Activated naive CD4-positive, alpha-beta T cell treated with anti-CD3 and anti-CD28 coated beads for 36 hours (primary cell): ENCODE data around the gene ARHGAP22. TPM values are rescaled to one million over a fixed set of nuclear protein-coding genes. Genes with fewer than 3 reads are reported as not detected.

Source experiments
- CTCF ChIA-PET: fragments of 350-600 bp; sonication (Branson Sonifier 250); formaldehyde crosslinking; loops from one replicate; lab custom pipeline; 2021; ENCODE audit warnings: antibody characterized with exemption; lab: Charles Lee
- DNase-seq: peaks from one replicate; pipeline ENCODE4 v3.0.0-alpha.2; 2020
- H3K27ac Mint-ChIP-seq: one replicate; pipeline ENCODE4 v1.8.0; 2021; ENCODE audit warnings: mild to moderate bottlenecking, mixed read lengths
- H3K27me3 Mint-ChIP-seq: one replicate; pipeline ENCODE4 v1.8.0; 2021; ENCODE audit warnings: low read depth, mixed read lengths
- H3K36me3 Mint-ChIP-seq: one replicate; pipeline ENCODE4 v1.8.0; 2021; ENCODE audit warnings: low read depth, mixed read lengths
- H3K4me1 Mint-ChIP-seq: one replicate; pipeline ENCODE4 v1.8.0; 2021; ENCODE audit warnings: low read depth, mixed read lengths
- H3K4me3 Mint-ChIP-seq: one replicate; pipeline ENCODE4 v1.8.0; 2021; ENCODE audit warnings: mild to moderate bottlenecking, moderate library complexity, mixed read lengths
- H3K9me3 Mint-ChIP-seq: one replicate; pipeline ENCODE4 v1.8.0; 2021; ENCODE audit warnings: mixed read lengths
- intact Hi-C: fragments of 100-400 bp; cut with micrococcal nuclease; formaldehyde crosslinking; loops from one replicate; pipeline ENCODE4 v1.15.1; 2023
- total RNA-seq, 2 experiments: library from RNA; stranded (reverse); gene quantifications; one replicate each; pipeline ENCODE4 v1.2.3, GENCODE V29; 2021

The ARHGAP22 gene
- total RNA-seq, 2 experiments from 2014 or later = not detected

- H3K27me3 Mint-ChIP-seq = peaks cover 28% of the 10 kb centered on the region
- CTCF ChIA-PET = interaction anchor here (1.2 kb wide), 1 partner anchor 53 kb away, joined by 4 read pairs; no protein-coding TSS in a partner anchor
Measured at GRCh38 chr10:48603421-48604038, 1.3 kb downstream of the ARHGAP22 start.

GRCh38 chr10:48602401-48603135, 2.3 kb downstream of the ARHGAP22 start:
- peaks cover 3% of the 10 kb centered on the region for H3K4me1 Mint-ChIP-seq
- no peak overlapping the region for H3K27ac Mint-ChIP-seq
- intact Hi-C loops = no loop called here
- CTCF ChIA-PET = no interaction called here
- no peaks in the 10 kb centered on the region for H3K36me3 Mint-ChIP-seq
- DNase-seq = no peak
- H3K27me3 Mint-ChIP-seq = peaks cover 28% of the 10 kb centered on the region
- no peaks in the 10 kb centered on the region for H3K9me3 Mint-ChIP-seq
- H3K4me3 Mint-ChIP-seq = no peak overlapping the region

More at GRCh38 chr10:48603421-48604038, 1.3 kb downstream of the ARHGAP22 start:
- H3K27ac Mint-ChIP-seq = no peak overlapping the region
- H3K4me3 Mint-ChIP-seq = no peak overlapping the region
- intact Hi-C loops = no loop called here
- H3K4me1 Mint-ChIP-seq = peaks cover 3% of the 10 kb centered on the region
- no peaks in the 10 kb centered on the region for H3K36me3 Mint-ChIP-seq
- no peaks in the 10 kb centered on the region for H3K9me3 Mint-ChIP-seq
- DNase-seq = no peak

GRCh38 chr10:48601789-48602188, 3.1 kb downstream of the ARHGAP22 start:
- H3K36me3 Mint-ChIP-seq = no peaks in the 10 kb centered on the region
- no peak for DNase-seq
- no peak overlapping the region for H3K27ac Mint-ChIP-seq
- H3K27me3 Mint-ChIP-seq = peaks cover 24% of the 10 kb centered on the region
- intact Hi-C loops = no loop called here
- H3K4me1 Mint-ChIP-seq = peaks cover 3% of the 10 kb centered on the region
- CTCF ChIA-PET = no interaction called here
- no peak overlapping the region for H3K4me3 Mint-ChIP-seq
- H3K9me3 Mint-ChIP-seq = no peaks in the 10 kb centered on the region

- intact Hi-C loops = no loop called here
- H3K4me3 Mint-ChIP-seq = no peak overlapping the region
- peaks cover 18% of the 10 kb centered on the region for H3K27me3 Mint-ChIP-seq
- H3K36me3 Mint-ChIP-seq = no peaks in the 10 kb centered on the region
- no peak for DNase-seq
- peaks cover 3% of the 10 kb centered on the region for H3K4me1 Mint-ChIP-seq
- CTCF ChIA-PET = interaction anchor here (1.5 kb wide), 1 partner anchor 55 kb away, joined by 7 read pairs; no protein-coding TSS in a partner anchor
- no peaks in the 10 kb centered on the region for H3K9me3 Mint-ChIP-seq
- H3K27ac Mint-ChIP-seq = no peak overlapping the region
Measured at GRCh38 chr10:48600645-48601505, 4.0 kb downstream of the ARHGAP22 start.

GRCh38 chr10:48599830-48600134, 5.1 kb downstream of the ARHGAP22 start:
- intact Hi-C loops = no loop called here

GRCh38 chr10:48598936-48599829, 5.7 kb downstream of the ARHGAP22 start:
- Mint-ChIP-seq H3K4me1 (no peaks in the 10 kb centered on the region), H3K27me3 (peaks cover 9% of the 10 kb centered on the region), H3K9me3 (no peaks in the 10 kb centered on the region), H3K4me3 (no peak overlapping the region), H3K36me3 (no peaks in the 10 kb centered on the region), H3K27ac (no peak overlapping the region)
- intact Hi-C loops = no loop called here
- CTCF ChIA-PET = interaction anchor here (1.5 kb wide), 1 partner anchor 57 kb away, joined by 7 read pairs; no protein-coding TSS in a partner anchor
- DNase-seq = no peak

More at GRCh38 chr10:48599830-48600134, 5.1 kb downstream of the ARHGAP22 start:
- DNase-seq = no peak
- Mint-ChIP-seq H3K4me3 (no peak overlapping the region), H3K27ac (no peak overlapping the region), H3K9me3 (no peaks in the 10 kb centered on the region), H3K36me3 (no peaks in the 10 kb centered on the region), H3K4me1 (no peaks in the 10 kb centered on the region), H3K27me3 (peaks cover 13% of the 10 kb centered on the region)
- CTCF ChIA-PET = interaction anchor here (1.5 kb wide), 1 partner anchor 56 kb away, joined by 7 read pairs; no protein-coding TSS in a partner anchor

- DNase-seq = no peak
Measured at GRCh38 chr10:48598243-48598935, 6.5 kb downstream of the ARHGAP22 start.

GRCh38 chr10:48595539-48595932, 9.3 kb downstream of the ARHGAP22 start:
- Mint-ChIP-seq H3K4me1 (no peaks in the 10 kb centered on the region), H3K36me3 (no peaks in the 10 kb centered on the region), H3K27me3 (peaks cover 2% of the 10 kb centered on the region), H3K9me3 (no peaks in the 10 kb centered on the region), H3K4me3 (no peak overlapping the region), H3K27ac (no peak overlapping the region)
- DNase-seq = no peak
- CTCF ChIA-PET = interaction anchor here (1.5 to 2.2 kb wide), 2 partner anchors 12 to 61 kb away, joined by 7 to 10 read pairs; no protein-coding TSS in a partner anchor
- intact Hi-C loops = no loop called here

More at GRCh38 chr10:48598243-48598935, 6.5 kb downstream of the ARHGAP22 start:
- no peak overlapping the region for H3K27ac Mint-ChIP-seq
- H3K4me3 Mint-ChIP-seq = no peak overlapping the region
- no peaks in the 10 kb centered on the region for H3K9me3 Mint-ChIP-seq
- CTCF ChIA-PET = no interaction called here
- H3K4me1 Mint-ChIP-seq = no peaks in the 10 kb centered on the region
- intact Hi-C loops = no loop called here
- no peaks in the 10 kb centered on the region for H3K36me3 Mint-ChIP-seq
- H3K27me3 Mint-ChIP-seq = peaks cover 6% of the 10 kb centered on the region

GRCh38 chr10:48594803-48595538, 9.9 kb downstream of the ARHGAP22 start:
- no peak overlapping the region for H3K4me3 Mint-ChIP-seq
- no peak overlapping the region for H3K27ac Mint-ChIP-seq
- no peaks in the 10 kb centered on the region for H3K4me1 Mint-ChIP-seq
- H3K36me3 Mint-ChIP-seq = no peaks in the 10 kb centered on the region
- no peaks in the 10 kb centered on the region for H3K9me3 Mint-ChIP-seq
- no peak for DNase-seq
- peaks cover 2% of the 10 kb centered on the region for H3K27me3 Mint-ChIP-seq
- CTCF ChIA-PET = interaction anchor here (1.5 to 2.2 kb wide), 2 partner anchors 13 to 62 kb away, joined by 7 to 10 read pairs; no protein-coding TSS in a partner anchor
- intact Hi-C loops = no loop called here

GRCh38 chr10:48594371-48594770, 10.5 kb downstream of the ARHGAP22 start:
- Mint-ChIP-seq H3K4me3 (no peak overlapping the region), H3K27me3 (peaks cover 2% of the 10 kb centered on the region), H3K36me3 (no peaks in the 10 kb centered on the region), H3K4me1 (no peaks in the 10 kb centered on the region), H3K9me3 (no peaks in the 10 kb centered on the region), H3K27ac (no peak overlapping the region)
- DNase-seq = no peak
- intact Hi-C loops = no loop called here
- CTCF ChIA-PET = interaction anchor here (1.5 to 2.2 kb wide), 2 partner anchors 13 to 62 kb away, joined by 7 to 10 read pairs; no protein-coding TSS in a partner anchor
